Rectal smooth muscle tissue (tissue), 1 donor: ENCODE data around the gene FOSB.
"Not testable (repeated sequence)": the region's sequence is repeated elsewhere in the genome, so short reads cannot be mapped to it uniquely, and the experiment has no call there.

Experiments used
- H3K27ac ChIP-seq: one replicate; pipeline ENCODE4 v1.7.0; 2013; ENCODE audit warnings: low read depth, low read length, inconsistent platforms
- H3K27me3 ChIP-seq: one replicate; pipeline ENCODE4 v1.7.0; 2013; ENCODE audit warnings: low read length; ENCODE audit not compliant: control insufficient read depth, insufficient read depth
- H3K36me3 ChIP-seq: one replicate; pipeline ENCODE4 v1.7.0; 2013; ENCODE audit warnings: low read length; ENCODE audit not compliant: control insufficient read depth, insufficient read depth
- H3K4me1 ChIP-seq: one replicate; pipeline ENCODE4 v1.7.0; 2013; ENCODE audit warnings: low read length; ENCODE audit not compliant: control insufficient read depth, insufficient read depth
- H3K4me3 ChIP-seq: one replicate; pipeline ENCODE4 v1.7.0; 2013; ENCODE audit warnings: low read length
- H3K9ac ChIP-seq: one replicate; pipeline ENCODE4 v1.7.0; 2013; ENCODE audit warnings: low read length

FOSB gene

DNA sequence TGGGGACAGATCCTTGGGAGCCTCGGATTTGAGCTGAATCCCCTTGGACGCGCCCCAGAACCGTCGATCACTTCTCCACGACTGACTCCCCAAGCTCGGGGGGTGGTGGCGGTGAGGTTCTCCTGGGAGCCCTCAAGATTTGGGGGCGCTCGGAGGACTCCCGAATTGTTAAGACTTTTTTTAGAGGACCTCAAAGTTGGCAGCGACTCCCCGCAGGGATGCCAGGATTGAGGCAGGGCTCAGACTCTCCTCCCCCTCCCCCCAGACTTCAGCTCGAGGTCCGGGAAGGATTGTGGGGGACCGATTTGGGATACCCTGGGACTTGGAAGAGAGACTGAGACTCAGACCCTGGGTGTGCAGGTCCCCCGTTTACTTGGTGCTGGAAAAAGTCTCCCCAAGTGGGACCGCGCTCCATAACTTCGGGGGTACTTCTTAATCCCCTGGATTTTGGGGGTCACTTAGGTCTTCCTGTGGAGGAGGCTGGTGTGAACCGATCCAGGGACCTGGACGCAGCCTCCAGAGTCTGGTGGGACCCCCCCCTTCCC is 40.1 kb downstream of the FOSB start:
- Histone ChIP-seq H3K27ac (peak overlapping the region; percentile 98), H3K4me3 (peak overlapping the region; percentile 99), H3K27me3 (no peaks in the 10 kb centered on the region), H3K4me1 (peaks cover 3% of the 10 kb centered on the region), H3K9ac (peak overlapping the region; percentile 99), H3K36me3 (no peaks in the 10 kb centered on the region)

DNA sequence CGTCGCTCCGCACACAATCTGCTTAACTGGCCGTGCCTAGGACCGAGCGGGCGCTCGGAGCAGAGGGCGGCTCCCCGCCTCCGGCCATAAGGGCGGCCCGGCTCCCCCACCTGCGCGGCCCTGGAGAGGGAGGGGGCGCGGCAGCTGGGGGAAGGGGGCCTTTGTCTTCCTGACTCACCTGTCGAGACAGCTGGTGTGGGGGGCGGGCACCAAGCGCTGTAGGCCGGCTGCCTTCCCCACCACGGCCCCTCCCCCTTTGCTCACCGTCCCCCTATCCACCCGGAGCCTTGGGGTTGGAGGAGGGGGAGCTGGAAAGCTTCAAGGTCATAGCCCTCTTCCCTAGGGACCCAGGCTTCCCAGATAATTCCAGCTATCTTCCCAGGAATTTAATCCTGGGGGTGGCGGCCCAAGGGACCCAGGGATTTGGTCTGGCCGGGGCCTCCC is 40.6 kb downstream of the FOSB start:
- no peaks in the 10 kb centered on the region for H3K27me3 ChIP-seq
- peak overlapping the region; percentile 99 for H3K9ac ChIP-seq
- peak overlapping the region; percentile 99 for H3K4me3 ChIP-seq
- peak overlapping the region; percentile 98 for H3K27ac ChIP-seq
- H3K4me1 ChIP-seq: peaks cover 3% of the 10 kb centered on the region
- no peaks in the 10 kb centered on the region for H3K36me3 ChIP-seq

DNA sequence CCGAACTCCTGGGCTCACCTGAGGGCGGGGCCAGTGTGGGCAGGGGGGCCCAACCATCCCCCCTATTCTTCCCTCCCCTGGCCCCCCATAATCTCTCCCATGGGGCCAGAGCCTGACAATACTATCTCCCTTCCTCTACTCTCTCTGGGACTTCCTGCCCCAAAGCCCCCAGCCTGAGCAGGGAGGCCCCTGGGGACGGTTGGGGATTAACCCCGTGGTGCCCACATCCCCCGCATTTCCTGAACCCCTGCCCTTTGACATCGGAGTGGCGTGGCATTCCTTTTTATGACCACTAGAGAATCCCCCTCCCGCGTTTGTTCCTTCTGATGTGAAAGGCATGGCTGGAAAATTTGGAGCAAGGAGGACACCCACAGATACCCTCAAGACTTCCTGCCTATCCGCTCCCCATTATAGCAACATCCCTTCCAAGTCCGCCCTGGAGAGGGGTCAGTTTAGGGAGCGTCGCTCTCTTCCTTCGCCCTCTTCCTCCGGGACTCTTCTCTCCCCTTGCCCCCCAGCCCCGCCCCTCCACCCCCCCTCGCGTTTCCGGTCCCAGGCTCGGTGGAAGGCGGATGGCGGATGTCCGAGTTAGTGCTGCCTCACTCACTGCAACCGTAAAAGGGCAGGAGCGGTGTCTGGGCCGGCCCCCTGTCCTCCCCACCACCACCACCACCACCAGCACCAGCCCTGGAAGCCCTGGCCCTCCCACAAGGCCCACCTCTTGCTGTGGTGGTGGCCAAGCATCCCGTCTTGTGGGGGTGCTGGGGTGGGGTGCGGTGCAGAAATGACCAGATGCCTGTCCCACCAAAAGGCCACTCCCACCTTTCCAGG is 41.3 kb downstream of the FOSB start:
- Histone ChIP-seq H3K36me3 (no peaks in the 10 kb centered on the region), H3K4me1 (peaks cover 6% of the 10 kb centered on the region), H3K9ac (peak overlapping the region; percentile 92)

DNA sequence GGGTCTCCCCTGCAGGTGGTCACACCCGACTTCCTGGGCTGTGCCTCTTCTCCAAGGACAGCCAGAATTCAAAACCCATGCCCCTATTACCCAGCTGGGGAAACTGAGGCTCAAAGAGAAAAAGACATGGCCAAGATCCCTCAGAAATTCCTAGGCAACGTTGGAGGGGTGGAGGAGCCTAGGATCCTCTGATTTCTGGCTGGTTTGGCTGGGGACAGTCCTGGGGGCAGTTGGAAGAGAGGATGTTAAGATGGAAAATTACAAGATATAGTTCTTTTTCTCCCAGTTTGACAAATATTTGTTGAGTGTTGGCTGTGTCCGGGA is 41.9 kb downstream of the FOSB start:
- Histone ChIP-seq H3K4me3 (peak overlapping the region; percentile 63), H3K36me3 (no peaks in the 10 kb centered on the region), H3K4me1 (peaks cover 12% of the 10 kb centered on the region), H3K9ac (no peak overlapping the region), H3K27me3 (no peaks in the 10 kb centered on the region), H3K27ac (peak overlapping the region; percentile 90)

More for the DNA sequence above, 41.3 kb downstream of the FOSB start:
- Histone ChIP-seq H3K27ac (peak overlapping the region; percentile 98), H3K27me3 (no peaks in the 10 kb centered on the region), H3K4me3 (peak overlapping the region; percentile 99)

DNA sequence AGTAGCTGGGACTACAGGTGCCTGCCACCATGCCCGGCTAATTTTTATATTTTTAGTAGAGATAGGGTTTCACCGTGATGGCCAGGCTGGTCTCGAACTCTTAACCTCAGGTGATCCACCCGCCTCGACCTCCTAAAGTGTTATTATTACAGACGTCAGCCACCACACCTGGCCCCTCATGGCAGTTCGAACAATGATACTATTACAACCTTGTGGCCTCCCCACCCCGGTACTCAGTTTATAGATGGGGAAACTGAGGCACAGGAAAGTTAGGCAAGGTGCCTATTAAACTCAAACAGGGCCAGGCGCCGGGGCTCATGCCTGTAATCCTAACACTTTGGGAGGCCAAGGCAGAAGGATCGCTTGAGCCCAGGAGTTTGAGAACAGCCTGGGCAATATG is 42.6 kb downstream of the FOSB start:
- not testable (repeated sequence) for H3K4me3 ChIP-seq, H3K27me3 ChIP-seq, H3K36me3 ChIP-seq, H3K9ac ChIP-seq
- H3K4me1 ChIP-seq: peaks cover 15% of the 10 kb centered on the region
- peak overlapping the region; percentile 90 for H3K27ac ChIP-seq

DNA sequence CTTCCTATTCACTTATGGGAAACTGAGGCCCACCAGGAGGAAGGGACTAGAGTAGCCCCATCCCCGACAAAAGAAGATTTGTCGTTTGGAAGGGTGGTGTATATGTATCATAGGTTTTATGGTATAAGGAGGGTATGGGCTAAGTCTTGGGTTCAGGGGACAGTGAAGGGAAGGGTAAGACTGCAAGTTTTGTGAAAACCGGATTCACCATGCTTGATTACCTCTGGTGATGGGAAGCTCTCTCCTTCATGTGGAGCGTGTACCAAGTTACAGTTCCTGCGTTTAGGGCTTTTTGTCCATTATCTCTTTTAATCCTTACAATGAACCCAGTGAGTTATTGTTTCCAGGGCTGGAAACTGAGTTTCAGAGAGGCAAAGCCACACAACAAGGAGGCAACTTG is 43.3 kb downstream of the FOSB start:
- Histone ChIP-seq H3K9ac (no peak overlapping the region), H3K27ac (peak overlapping the region; percentile 16), H3K4me3 (no peak overlapping the region), H3K36me3 (no peaks in the 10 kb centered on the region), H3K4me1 (peaks cover 15% of the 10 kb centered on the region), H3K27me3 (no peaks in the 10 kb centered on the region)

DNA sequence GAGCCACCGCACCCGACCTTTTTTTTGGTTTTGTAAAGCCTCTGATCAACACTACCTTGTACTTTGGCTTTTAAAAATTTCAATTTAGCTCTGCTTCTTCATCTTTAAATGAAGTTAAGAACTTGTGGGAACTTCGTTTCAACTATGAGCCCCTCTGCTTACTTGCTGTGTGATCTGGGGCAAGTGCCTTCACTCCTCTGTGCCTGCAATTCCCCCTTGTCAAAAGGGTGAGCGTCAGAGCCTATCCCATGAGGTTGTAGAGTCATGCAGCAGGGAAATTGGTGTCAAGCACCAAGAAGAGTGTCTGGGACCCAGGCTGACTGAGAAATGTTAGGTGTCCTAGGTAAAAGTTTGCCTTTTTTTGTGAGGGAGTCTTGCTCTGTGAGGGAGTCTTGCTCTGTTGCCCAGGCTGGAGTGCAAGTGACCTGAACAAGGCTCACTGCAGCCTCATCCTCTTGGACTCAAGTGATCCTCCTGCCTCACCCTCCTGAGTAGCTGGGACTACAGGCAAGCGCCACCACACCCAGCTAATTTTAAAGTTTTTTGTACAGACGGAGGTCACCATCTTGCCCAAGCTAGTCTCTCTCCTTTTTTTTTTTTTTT is 45.2 kb downstream of the FOSB start:
- Histone ChIP-seq H3K9ac (no peak overlapping the region), H3K4me3 (no peak overlapping the region), H3K27ac (no peak overlapping the region), H3K4me1 (peaks cover 15% of the 10 kb centered on the region), H3K36me3 (peaks cover 3% of the 10 kb centered on the region), H3K27me3 (no peaks in the 10 kb centered on the region)

DNA sequence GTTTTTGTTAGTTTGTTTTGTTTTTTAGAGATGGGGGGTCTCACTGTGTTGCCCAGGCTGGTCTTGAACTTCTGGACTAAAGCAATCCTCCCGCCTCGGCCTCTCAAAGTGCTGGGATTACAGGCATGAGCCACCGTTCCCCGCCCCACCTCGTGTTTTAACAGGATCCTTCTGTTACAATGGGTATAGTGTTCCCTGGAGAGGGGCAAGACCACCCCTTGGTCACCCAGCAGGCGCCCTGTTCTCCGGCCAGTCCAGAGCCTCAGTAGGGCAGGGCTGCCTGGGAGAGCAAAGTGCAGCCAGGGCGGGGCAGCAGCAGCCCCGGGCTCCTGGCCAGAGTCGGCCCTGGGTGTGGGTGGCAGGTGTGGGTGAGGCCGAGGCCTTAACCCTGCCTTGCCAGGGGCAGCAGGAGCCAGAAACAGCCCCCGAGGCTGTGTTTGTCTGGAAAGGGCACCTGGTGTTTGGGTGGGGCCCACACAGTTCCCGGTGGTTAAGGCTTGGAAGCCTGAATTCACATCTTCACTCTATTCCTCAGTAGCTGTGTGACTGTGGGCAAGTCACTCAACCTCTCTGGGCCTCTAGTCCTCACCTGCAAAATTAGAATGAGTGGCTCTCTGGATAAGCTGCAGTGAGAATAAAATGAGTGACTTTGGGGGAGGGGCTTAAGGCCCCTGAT is 46.7 kb downstream of the FOSB start:
- Histone ChIP-seq H3K9ac (no peak overlapping the region), H3K4me1 (peaks cover 13% of the 10 kb centered on the region), H3K36me3 (peaks cover 8% of the 10 kb centered on the region), H3K27ac (peak overlapping the region; percentile 41), H3K27me3 (no peaks in the 10 kb centered on the region), H3K4me3 (peak overlapping the region; percentile 16)

DNA sequence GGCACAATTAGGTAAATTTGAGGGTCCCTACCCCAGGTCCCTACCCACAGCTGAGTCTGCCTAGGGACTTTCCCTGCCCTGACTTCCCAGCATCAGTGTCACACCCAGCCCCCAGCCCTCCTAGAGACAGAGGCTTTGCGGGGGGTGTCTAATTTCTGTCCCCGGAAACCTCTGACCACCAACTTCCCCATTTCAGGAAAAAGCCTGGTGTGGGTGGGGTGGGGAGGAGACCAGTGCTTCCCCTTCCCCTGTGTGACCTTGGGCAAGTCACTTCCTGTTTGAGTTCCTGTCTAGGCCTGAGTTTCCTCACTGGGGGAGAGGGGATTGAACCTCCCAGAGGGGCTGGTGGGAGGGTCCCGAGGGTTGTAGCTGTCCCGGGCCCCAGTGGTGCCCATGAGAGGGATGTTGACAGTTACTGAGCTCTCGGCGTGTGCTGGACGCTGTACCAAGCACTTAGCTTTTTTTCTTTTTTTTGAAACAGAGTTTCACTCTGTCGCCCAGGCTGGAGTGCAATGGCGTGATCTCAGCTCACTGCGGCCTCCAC is 47.4 kb downstream of the FOSB start:
- H3K9ac ChIP-seq: no peak overlapping the region
- H3K27me3 ChIP-seq: no peaks in the 10 kb centered on the region
- no peak overlapping the region for H3K4me3 ChIP-seq
- H3K4me1 ChIP-seq: peaks cover 12% of the 10 kb centered on the region
- peak overlapping the region; percentile 41 for H3K27ac ChIP-seq
- H3K36me3 ChIP-seq: peaks cover 9% of the 10 kb centered on the region

DNA sequence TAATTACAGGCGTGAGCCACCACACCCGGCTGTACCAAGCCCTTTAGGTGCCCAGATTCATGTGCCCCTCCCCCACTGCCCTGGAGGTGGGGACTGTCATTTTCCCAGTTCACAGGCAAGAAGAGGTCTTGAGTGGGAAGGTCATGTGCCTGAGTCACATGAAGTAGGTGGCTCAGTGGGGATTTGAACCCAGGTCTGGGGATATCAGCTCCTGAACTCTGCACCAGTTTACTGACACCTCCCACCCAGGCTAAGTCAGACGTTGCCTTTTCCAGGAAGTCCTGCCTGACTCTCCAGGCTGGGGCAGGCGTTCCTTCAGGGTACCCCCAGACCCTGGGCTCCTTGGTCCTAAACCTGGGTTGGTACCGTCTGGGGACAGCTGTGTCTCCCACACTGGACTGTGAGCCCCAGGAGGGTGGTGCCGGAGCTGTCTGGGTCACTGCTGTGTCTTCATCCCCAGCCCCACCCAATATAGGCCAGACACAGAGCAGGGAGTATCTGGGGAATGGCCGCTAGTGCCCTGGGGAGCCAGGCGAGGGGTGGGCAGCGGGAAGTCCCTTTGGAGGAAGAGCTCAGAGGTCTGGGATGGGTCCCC is 48.1 kb downstream of the FOSB start:
- peaks cover 12% of the 10 kb centered on the region for H3K36me3 ChIP-seq
- H3K4me3 ChIP-seq: no peak overlapping the region
- H3K27ac ChIP-seq: no peak overlapping the region
- H3K27me3 ChIP-seq: no peaks in the 10 kb centered on the region
- no peak overlapping the region for H3K9ac ChIP-seq
- H3K4me1 ChIP-seq: peaks cover 12% of the 10 kb centered on the region

DNA sequence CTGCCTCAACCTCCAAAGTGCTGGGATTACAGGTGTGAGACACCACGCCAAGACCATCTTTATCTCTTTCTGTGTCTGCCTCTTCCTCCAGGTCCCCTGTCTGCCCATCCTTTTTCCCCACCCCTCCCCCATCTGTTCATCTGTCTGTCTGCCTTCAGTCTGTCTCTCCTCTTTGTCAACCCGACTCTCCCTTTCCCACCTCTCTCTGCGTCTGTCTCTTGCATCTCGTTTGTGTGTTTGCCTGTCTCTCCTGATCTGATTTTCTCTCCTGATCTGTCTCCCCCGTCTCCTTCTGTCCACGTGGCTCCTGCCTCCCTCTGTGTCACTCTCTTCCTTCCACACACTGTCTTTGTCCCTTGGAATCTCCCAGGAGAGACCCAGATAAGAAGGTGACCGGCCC is 49.4 kb downstream of the FOSB start:
- peaks cover 12% of the 10 kb centered on the region for H3K4me1 ChIP-seq
- no peak overlapping the region for H3K9ac ChIP-seq
- no peaks in the 10 kb centered on the region for H3K27me3 ChIP-seq
- H3K4me3 ChIP-seq: no peak overlapping the region
- H3K36me3 ChIP-seq: peaks cover 15% of the 10 kb centered on the region
- no peak overlapping the region for H3K27ac ChIP-seq
